Fibroblast of mammary gland (primary cell): ENCODE data around the gene IL10RB.
"Not testable (repeated sequence)": the region's sequence is repeated elsewhere in the genome, so short reads cannot be mapped to it uniquely, and the experiment has no call there.

Source experiments
- DNase-seq: peaks from one replicate; pipeline ENCODE4 v3.0.0-alpha.2; 2010; ENCODE audit warnings: low read depth
- H3K4me3 ChIP-seq: 2 replicates; pipeline ENCODE4 v1.5.1; 2011; ENCODE audit warnings: low read depth, mild to moderate bottlenecking, low read length, moderate library complexity; ENCODE audit not compliant: control insufficient read depth
- TF ChIP-seq, protein P1 (sequence below): conservative IDR thresholded peaks from 2 replicates; pipeline ENCODE4 v1.5.1; 2011; ENCODE audit warnings: low read depth, low read length, inconsistent platforms; ENCODE audit not compliant: control insufficient read depth, insufficient read depth

The IL10RB gene

DNA sequence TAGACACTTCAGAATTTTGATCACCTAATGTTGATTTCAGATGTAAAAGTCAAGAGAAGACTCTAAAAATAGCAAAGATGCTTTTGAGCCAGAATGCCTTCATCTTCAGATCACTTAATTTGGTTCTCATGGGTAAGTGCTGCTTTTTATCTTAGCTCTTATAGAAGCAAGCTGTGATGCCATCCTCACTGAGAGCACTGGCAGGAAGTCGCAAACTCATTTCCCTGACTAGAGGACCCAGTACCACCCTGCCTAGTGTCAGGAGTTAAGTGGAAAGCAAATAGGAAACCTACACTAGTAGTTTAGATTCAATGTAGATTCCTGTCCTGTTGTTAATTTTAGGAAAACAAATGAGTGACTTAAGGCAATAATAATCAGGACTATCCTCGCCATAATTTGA is 24.3 kb upstream of the IL10RB start:
- no peak for DNase-seq
- TF ChIP-seq, protein P1, sequence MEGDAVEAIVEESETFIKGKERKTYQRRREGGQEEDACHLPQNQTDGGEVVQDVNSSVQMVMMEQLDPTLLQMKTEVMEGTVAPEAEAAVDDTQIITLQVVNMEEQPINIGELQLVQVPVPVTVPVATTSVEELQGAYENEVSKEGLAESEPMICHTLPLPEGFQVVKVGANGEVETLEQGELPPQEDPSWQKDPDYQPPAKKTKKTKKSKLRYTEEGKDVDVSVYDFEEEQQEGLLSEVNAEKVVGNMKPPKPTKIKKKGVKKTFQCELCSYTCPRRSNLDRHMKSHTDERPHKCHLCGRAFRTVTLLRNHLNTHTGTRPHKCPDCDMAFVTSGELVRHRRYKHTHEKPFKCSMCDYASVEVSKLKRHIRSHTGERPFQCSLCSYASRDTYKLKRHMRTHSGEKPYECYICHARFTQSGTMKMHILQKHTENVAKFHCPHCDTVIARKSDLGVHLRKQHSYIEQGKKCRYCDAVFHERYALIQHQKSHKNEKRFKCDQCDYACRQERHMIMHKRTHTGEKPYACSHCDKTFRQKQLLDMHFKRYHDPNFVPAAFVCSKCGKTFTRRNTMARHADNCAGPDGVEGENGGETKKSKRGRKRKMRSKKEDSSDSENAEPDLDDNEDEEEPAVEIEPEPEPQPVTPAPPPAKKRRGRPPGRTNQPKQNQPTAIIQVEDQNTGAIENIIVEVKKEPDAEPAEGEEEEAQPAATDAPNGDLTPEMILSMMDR = no peak
- H3K4me3 ChIP-seq = no peak overlapping the region

DNA sequence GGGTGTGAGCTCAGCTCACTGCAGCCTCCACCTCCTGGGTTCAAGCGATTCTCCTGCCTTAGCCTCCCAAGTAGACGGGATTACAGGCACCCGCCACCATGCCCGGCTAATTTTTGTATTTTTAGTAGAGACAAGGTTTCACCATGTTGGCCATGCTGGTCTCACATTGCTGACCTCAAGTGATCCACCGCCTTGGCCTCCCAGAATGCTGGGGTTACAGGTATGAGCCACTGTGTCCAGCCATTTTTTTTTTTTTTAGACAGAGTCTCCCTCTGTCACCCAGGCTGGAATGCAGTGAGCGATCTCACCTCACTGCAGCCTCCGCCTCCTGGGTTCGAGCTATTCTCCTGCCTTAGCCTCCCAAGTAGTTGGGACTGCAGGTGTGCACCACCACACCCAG is 23.3 kb upstream of the IL10RB start:
- not testable (repeated sequence) for DNase-seq, H3K4me3 ChIP-seq

DNA sequence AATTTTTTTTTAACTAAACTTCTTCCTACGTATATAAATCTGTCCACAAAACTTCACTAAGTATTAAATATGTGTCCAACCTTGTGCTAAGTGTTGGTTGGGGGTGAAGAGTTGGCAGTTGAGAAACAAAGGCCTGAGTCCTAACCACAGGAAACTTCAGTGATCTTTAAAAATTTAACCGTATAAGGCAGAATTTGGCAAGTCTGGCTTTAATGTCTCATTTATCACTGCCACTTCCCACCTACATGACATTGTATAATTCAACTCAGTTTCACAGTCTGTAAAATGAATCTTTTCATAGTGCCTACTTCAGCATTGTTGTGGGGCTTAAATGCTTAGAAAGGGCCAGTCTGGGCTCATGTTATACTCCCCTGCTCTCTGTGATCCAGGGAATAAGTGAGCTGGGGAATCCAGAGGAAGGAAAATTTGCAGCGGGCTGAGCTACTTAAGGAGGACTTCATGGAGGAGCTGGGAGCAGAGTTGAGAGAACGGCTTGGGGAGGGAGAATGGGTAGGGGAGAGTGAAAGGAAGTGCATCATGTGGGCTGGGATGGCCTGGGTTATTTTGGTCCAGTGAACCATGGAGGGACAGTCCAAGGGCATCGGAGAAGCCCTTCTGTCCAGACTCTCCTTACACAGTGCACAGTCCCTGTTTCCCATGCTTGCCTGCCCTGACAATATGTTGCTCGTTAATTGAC is 21.9 kb upstream of the IL10RB start:
- H3K4me3 ChIP-seq = no peak overlapping the region
- DNase-seq = no peak
- TF ChIP-seq, protein P1 = no peak

DNA sequence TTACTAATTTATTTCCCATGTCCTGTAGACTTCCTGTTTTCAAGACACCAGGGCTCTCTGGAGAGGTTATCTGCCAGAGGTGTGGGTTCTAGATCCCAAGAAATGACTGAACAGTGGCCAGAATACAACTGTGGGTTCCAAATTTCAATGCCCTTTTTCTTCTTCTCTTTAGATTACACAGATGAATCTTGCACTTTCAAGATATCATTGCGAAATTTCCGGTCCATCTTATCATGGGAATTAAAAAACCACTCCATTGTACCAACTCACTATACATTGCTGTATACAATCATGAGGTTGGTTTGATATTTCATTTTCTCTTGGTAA is 21.4 kb upstream of the IL10RB start:
- H3K4me3 ChIP-seq = no peak overlapping the region
- TF ChIP-seq, protein P1 = no peak
- no peak for DNase-seq

DNA sequence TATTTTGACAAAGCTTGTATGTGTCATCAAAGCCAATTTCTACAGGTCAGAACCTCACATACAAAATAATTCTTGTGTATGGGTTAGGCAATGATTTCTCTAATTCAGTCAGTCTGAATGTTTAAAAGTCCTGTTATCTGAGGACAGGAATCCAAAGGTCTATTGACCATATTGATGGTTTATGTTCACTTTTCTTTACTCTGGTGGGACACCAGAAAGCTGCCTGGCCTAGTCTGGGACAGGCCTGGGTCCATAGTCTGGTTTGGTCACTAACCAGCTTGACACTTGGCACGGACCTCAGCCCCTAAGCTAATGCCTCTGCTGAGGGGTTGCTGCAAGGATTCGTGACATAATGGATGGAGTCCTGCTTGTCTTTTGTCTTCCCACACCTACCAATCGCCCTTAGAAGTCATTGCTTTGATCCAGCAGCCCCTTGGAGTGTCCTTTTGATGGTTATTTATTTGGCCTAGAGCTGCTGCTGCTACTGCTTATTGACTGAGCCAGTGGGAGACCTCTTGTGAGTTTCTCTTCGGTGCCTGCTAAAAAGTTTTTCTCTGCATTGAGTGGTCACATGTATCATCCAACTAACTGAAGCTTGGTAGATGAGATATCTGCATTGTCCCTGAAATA is 20.8 kb upstream of the IL10RB start:
- no peak overlapping the region for H3K4me3 ChIP-seq
- DNase-seq = no peak
- TF ChIP-seq, protein P1 = no peak

DNA sequence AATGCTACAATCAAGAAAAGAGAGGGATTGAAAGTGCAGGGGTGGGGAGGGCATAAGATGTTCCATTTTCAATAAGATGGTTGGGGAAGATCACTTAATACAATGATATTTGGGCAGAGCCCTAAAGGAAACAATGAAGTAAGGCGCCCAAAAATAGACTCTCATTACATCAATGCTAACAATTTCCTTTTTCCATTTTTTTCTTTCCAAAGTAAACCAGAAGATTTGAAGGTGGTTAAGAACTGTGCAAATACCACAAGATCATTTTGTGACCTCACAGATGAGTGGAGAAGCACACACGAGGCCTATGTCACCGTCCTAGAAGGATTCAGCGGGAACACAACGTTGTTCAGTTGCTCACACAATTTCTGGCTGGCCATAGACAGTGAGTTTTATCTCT is 19.7 kb upstream of the IL10RB start:
- H3K4me3 ChIP-seq = no peak overlapping the region
- no peak for DNase-seq
- TF ChIP-seq, protein P1 = no peak

DNA sequence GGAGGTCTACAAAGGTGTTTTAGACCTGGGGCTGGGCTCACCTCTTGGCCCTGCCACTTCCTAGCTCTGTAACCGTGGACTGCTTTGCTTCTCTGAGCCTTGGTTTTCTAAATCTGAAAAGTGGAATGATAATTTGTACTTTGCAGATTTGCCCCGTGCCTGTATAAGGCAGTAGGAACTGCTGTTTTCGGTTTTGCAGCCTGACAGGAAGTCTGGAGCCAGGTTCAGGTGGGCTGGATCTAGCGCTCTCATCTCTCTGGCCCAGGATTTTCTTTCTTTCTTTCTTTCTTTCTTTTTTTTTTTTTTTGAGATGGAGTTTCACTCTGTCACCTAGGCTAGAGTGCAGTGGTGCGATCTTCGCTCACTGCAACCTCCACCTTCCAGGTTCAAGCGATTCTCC is 19.2 kb upstream of the IL10RB start:
- DNase-seq = no peak
- TF ChIP-seq, protein P1 = no peak
- no peak overlapping the region for H3K4me3 ChIP-seq
